ENCODE measurements around the gene ZNF423.

DNA sequence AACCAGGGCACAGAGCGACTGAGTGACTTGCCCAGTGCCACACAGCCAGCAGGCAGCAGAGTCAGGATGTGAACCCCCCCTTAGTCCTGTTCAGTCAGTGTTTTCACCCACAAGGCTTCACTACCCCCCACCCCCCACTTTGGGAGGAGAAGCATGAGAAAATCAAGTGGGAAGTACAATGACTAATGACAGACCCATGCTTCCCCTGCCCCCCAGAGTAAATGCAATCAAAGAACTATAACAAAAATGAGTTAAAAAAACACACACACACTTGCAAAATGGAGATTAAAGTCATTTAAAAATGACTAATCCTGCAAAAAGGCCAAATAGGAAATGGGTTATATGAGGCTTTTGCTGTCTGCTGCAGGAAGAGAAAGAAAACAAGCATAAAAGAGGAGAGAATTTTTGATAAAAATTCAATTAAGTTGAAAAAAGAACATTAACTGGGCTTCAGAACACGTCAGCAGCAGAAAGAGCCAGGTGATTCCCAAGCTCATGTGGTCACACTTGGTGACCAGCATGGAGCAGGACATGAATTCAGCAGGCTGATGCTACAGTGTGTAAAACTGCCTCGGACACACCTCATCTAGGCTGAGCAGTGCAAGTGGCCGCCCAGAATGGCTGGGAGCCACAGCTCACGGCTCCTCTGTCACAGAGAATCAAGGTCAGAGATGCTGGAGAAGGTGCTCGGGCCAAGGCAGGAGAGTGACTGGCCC, 212.3 kb downstream of the ZNF423 start:
- TF ChIP-seq EZH2 (IDR thresholded peaks at IDR 0.05; ENCODE audit: insufficient read depth, low read length), result no peak
- TF ChIP-seq, protein P1, sequence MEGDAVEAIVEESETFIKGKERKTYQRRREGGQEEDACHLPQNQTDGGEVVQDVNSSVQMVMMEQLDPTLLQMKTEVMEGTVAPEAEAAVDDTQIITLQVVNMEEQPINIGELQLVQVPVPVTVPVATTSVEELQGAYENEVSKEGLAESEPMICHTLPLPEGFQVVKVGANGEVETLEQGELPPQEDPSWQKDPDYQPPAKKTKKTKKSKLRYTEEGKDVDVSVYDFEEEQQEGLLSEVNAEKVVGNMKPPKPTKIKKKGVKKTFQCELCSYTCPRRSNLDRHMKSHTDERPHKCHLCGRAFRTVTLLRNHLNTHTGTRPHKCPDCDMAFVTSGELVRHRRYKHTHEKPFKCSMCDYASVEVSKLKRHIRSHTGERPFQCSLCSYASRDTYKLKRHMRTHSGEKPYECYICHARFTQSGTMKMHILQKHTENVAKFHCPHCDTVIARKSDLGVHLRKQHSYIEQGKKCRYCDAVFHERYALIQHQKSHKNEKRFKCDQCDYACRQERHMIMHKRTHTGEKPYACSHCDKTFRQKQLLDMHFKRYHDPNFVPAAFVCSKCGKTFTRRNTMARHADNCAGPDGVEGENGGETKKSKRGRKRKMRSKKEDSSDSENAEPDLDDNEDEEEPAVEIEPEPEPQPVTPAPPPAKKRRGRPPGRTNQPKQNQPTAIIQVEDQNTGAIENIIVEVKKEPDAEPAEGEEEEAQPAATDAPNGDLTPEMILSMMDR (IDR thresholded peaks at IDR 0.05; ENCODE audit: insufficient read depth, low read depth, low read length), result no peak

Measured in astrocyte (in vitro differentiated cells and primary cell).